Stimulated activated CD4-positive, alpha-beta T cell treated with anti-CD3 and anti-CD28 coated beads, Interleukin-15, amount 100 ng/mL, for 48 hours (primary cell): ENCODE data around the gene KIF23.
A peak's percentile ranks its signal among the peaks of the same experiment; 100 is the strongest.
"Not testable (repeated sequence)": the region's sequence is repeated elsewhere in the genome, so short reads cannot be mapped to it uniquely, and the experiment has no call there.

Experiments used
- DNase-seq, 2 donors: peaks; one replicate each; pipeline ENCODE4 v3.0.0-alpha.2; 2020; ENCODE audit warnings: low read depth in 2 of 2

KIF23 gene

GRCh38 chr15:69434679-69435078 lies 20.5 kb downstream of the KIF23 start:
- DNase-seq: no peak

DNA sequence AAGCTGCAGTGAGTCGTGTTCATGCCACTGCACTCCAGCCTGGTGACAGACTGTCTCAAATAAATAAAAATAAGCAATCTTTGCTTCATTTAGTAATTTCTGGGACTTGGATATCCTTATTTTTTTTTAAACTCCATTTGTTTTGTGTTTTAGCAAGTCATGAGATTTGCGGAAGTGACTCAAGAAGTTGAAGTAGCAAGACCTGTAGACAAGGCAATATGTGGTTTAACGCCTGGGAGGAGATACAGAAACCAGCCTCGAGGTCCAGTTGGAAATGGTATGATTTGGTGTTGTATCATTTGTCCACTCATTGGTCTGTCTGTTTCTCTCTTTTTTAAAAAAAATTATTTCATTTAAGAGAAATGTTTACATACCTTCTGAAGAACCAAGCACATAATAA lies 21.8 kb downstream of the KIF23 start:
- no peak for DNase-seq

DNA sequence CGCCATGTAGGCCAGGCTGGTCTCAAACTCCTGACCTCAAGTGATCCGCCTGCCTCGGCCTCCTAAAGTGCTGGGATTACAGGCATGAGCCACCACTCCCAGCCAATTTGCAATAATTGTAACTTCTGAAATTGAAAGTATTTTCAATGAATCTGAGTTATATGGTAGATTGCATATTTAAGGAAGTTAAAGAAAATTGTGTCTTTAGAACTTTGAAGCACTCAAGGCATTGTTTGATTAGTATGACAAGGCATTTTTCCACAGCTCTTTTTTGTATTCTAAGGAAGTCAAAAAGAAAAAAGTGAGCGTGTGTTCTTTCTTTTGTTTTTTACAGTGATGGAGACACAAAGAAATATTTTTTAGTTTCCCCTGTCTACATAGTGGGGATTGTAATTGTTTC lies 22.8 kb downstream of the KIF23 start:
- DNase-seq: no peak

DNA sequence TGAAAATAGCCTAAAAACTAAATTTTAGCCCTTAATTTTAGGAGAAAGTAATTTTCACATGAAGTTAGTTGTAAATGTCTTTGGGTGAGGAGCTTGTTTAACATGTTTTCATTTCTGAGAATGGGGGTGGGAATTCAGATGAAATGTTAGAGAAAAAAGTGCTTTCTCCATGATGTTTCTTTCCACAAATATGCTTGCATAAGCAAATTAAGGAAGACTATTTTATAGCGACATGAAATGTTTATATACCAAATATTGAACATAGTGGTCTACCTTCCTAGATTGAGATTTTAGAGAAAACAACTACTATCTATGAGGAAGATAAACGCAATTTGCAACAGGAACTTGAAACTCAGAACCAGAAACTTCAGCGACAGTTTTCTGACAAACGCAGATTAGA lies 25.5 kb downstream of the KIF23 start:
- DNase-seq: no peak

DNA sequence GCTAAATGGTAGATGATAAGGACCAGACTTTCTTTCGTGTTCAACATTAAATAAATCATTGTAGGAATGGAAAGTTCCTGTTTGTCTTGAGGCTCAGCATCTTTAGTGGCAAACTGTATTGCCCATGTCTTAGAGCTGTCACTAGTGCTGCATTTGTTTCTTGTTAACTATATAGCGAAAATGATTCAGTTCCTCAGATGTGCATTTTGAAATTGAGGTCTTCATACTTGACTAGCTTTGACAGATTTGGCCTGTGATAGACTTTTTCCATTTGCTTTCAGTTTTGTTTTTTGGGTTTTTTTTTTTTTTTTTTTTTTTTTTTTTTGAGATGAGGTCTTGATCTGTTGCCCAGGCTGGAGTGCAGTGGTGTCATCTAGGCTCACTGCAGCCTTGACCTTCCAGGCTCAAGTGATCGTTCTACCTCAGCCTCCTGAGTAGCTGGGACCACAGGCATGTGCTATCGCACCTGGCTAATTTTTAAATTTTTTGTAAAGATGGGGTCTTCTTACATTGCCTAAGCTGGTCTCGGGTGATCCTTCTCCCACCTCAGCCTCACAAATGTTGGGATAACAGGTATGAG lies 29.0 kb downstream of the KIF23 start:
- DNase-seq: no peak

GRCh38 chr15:69444686-69445085 lies 30.5 kb downstream of the KIF23 start:
- DNase-seq: no peak

- DNase-seq: no peak
Measured at GRCh38 chr15:69446953-69447352, 32.8 kb downstream of the KIF23 start.

- not testable (repeated sequence) for DNase-seq
Measured at GRCh38 chr15:69450221-69450620, 36.1 kb downstream of the KIF23 start.

DNA sequence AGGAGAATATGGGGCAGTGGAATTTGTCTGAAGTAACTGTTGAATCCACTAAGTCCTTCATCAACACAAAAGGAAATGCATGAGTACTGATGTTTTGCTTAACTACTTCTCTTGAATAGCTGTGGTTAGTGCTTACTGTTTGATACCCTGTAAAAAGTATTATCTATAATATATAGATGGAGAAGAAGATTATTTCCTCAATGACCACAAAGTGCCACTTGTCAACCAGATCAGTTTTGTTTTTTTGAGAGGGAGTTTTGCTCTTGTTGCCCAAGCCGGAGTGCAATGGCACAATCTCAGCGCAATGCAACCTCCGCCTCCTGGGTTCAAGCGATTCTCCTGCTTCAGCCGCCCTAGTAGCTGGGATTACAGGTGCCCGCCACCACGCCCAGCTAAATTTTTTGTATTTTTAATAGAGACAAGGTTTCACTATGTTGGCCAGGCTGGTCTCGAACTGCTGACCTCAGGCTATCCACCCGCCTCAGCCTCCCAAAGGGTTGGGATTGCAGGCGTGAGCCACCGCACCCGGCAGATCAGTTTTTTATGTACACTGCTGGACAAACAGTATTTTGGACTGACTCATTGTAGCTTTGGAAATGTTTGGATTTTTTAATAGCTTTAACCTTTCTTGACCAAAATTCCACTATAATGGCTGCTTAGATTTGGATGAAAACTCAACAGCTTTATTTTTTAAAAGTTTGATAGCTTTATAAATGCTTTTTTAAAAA lies 37.0 kb downstream of the KIF23 start:
- no peak for DNase-seq

DNA sequence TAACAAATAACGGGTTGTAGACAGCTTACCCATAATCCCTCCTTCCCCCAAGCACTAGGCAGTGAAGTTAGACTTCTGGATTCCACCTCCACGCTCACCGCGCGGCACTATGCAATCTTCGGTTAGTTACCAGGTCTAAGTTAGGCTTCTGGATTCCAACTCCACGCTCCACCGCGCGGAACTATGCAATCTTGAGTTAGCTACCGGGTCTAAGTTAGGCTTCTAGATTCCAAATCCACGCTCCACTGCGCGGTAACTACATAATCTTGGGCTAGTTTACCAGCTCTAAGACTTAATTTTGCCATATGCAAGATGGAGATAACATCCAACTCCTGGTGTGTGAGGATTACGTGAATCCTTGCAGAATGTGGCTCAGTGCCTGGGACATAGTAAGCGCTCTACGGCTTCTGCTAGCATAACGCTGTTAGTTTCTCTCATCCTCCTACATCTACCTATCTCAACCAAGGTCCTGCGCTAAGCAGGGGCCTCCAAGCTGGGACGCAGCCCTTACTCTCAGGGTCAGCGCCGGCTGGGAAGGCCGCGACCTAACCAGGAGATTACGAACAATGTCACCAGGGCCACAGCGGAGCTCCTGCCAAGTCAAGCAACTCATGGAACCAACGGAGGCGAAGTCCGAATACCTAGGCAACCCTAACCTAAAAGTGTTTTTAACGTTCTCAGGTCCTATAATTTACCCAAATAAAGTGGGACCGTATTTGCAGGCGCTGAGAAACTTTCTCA lies 38.0 kb downstream of the KIF23 start:
- no peak for DNase-seq

GRCh38 chr15:69452692-69453521 lies 38.8 kb downstream of the KIF23 start, which contains the start of gene RPLP1:
RPLP1 (plus strand) TSS chr15:69452818; CDS start chr15:69452949, 131 bp downstream.
- peak; percentile 89 to 92 for DNase-seq

DNA sequence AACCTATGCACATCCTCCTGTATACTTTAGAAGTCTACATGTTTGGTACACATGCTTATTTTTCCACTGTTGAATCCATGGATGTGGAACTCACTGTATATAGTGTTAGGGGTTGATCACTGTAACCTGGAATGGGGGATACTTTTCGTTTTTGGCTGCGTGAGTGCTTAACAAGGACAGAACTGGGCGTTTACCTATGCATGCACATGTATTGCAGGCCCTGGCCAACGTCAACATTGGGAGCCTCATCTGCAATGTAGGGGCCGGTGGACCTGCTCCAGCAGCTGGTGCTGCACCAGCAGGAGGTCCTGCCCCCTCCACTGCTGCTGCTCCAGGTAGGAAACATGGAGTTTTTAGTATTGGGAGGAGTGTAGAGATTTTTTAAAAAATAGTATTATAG lies 40.8 kb downstream of the KIF23 start:
- DNase-seq: no peak

- DNase-seq: no peak
Measured at GRCh38 chr15:69456208-69457166, 42.3 kb downstream of the KIF23 start.

- DNase-seq: no peak
Measured at GRCh38 chr15:69457304-69458280, 43.4 kb downstream of the KIF23 start.

- no peak for DNase-seq
Measured at GRCh38 chr15:69459066-69459465, 44.9 kb downstream of the KIF23 start.

DNA sequence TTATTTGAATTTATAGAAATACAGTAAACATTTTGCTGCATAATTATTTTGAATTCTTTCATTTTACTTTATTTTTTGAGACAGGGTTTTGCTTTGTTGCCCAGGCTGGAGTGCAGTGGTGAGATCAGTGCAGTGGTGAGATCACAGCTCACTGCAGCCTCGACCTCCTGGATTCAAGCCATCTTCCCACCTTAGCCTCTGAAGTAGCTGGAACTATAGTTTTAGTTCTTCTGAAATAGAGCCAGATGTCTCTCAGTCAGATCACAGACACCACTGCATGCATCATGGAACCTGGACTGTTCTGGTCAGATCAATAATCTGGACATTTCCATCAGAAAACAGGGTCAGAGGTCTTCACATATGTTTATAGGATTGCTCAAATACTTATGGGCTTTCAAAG lies 46.3 kb downstream of the KIF23 start:
- DNase-seq: no peak

- DNase-seq: no peak
Measured at GRCh38 chr15:69462030-69462492, 47.9 kb downstream of the KIF23 start.

- DNase-seq: peak; percentile 82 to 88
Measured at GRCh38 chr15:69462493-69463181, 48.5 kb downstream of the KIF23 start.
